GM21360 (cell line): Measurements from ENCODE around the gene RTL10.

Experiments
- ATAC-seq: cut with Tn5 transposase; IDR thresholded peaks from one replicate; pipeline ENCODE4 v1.9.1; 2021; ENCODE audit warnings: mild to moderate bottlenecking, moderate library complexity; ENCODE audit not compliant: unreplicated experiment

Gene RTL10

GRCh38 chr22:19876314-19876940, 21.8 kb upstream of the RTL10 start:
- ATAC-seq = no peak

- no peak for ATAC-seq
These were observed 21.0 kb upstream of the RTL10 start for GRCh38 chr22:19875531-19876313.

GRCh38 chr22:19875061-19875530, 20.4 kb upstream of the RTL10 start:
- ATAC-seq = no peak

GRCh38 chr22:19874307-19875060, 19.8 kb upstream of the RTL10 start:
- ATAC-seq = no peak

- no peak for ATAC-seq
These were observed 19.3 kb upstream of the RTL10 start for GRCh38 chr22:19873960-19874306.

- no peak for ATAC-seq
These were observed 18.7 kb upstream of the RTL10 start for GRCh38 chr22:19873138-19873959.

- no peak for ATAC-seq
These were observed 18.1 kb upstream of the RTL10 start for GRCh38 chr22:19872779-19873137.

GRCh38 chr22:19871845-19872778, 17.4 kb upstream of the RTL10 start:
- no peak for ATAC-seq

GRCh38 chr22:19871023-19871844, 16.6 kb upstream of the RTL10 start:
- no peak for ATAC-seq

GRCh38 chr22:19870153-19871022, 15.7 kb upstream of the RTL10 start:
- ATAC-seq = no peak

- ATAC-seq = no peak
These were observed 15.0 kb upstream of the RTL10 start for GRCh38 chr22:19869497-19870152.

- no peak for ATAC-seq
These were observed 14.2 kb upstream of the RTL10 start for GRCh38 chr22:19868773-19869471.

GRCh38 chr22:19868333-19868732, 13.7 kb upstream of the RTL10 start:
- no peak for ATAC-seq

- no peak for ATAC-seq
These were observed 12.9 kb upstream of the RTL10 start for GRCh38 chr22:19867617-19868016.

- ATAC-seq = no peak
These were observed 12.0 kb upstream of the RTL10 start for GRCh38 chr22:19866665-19867009.

GRCh38 chr22:19865141-19865829, 10.6 kb upstream of the RTL10 start:
- ATAC-seq = no peak
